ENCODE measurements around the gene SOCS3.

SOCS3 gene

GRCh38 chr17:78391843-78392242, 32.0 kb upstream of the SOCS3 start:
- no peak for TF ChIP-seq CTCF (IDR thresholded peaks at IDR 0.05; ENCODE audit: control insufficient read depth, extremely low read depth, insufficient read depth)
- no peak overlapping the region for H3K4me3 ChIP-seq (ENCODE audit: low read depth, low read length)
- DNase-seq (ENCODE audit: low read depth), result no peak

DNA sequence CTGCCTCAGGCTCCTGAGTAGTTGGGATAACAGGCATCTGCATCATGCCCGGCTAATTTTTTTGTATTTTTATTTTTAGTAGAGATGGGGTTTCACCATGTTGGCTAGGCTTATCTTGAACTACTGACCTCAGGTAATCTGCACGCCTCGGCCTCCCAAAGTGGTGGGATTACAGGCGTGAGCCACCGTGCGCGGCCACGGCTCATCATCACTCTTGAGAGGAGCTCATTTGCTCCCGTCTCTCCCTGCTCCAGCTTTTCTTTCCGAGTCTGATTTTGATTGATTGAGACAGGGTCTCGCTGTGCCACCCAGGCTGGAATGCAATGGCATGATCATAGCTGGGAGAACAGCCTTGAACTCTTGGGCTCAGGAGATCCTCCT, 31.2 kb upstream of the SOCS3 start:
- TF ChIP-seq CTCF (IDR thresholded peaks at IDR 0.05; ENCODE audit: control insufficient read depth, extremely low read depth, insufficient read depth), result no peak
- no peak for DNase-seq (ENCODE audit: low read depth)
- no peak overlapping the region for H3K4me3 ChIP-seq (ENCODE audit: low read depth, low read length)

- H3K4me3 ChIP-seq (ENCODE audit: low read depth, low read length), result no peak overlapping the region
- DNase-seq (ENCODE audit: low read depth), result no peak
- no peak for TF ChIP-seq CTCF (IDR thresholded peaks at IDR 0.05; ENCODE audit: control insufficient read depth, extremely low read depth, insufficient read depth)
Observed at GRCh38 chr17:78390241-78391050, 30.6 kb upstream of the SOCS3 start.

- H3K4me3 ChIP-seq (ENCODE audit: low read depth, low read length), result no peak overlapping the region
- no peak for TF ChIP-seq CTCF (IDR thresholded peaks at IDR 0.05; ENCODE audit: control insufficient read depth, extremely low read depth, insufficient read depth)
- DNase-seq (ENCODE audit: low read depth), result peak; percentile 83
Observed at GRCh38 chr17:78387977-78388941, 28.4 kb upstream of the SOCS3 start.

- H3K4me3 ChIP-seq (ENCODE audit: low read depth, low read length), result no peak overlapping the region
- DNase-seq (ENCODE audit: low read depth), result no peak
Observed at GRCh38 chr17:78384479-78385175, 24.8 kb upstream of the SOCS3 start.

More at GRCh38 chr17:78384479-78385175, 24.8 kb upstream of the SOCS3 start:
- TF ChIP-seq CTCF (IDR thresholded peaks at IDR 0.05; ENCODE audit: control insufficient read depth, extremely low read depth, insufficient read depth), result no peak

All from LNCaP clone FGC (cell line).